GM12878 (cell line): Measurements from ENCODE around the gene PRPS1. TPM values are rescaled to one million over a fixed set of nuclear protein-coding genes. Genes with fewer than 3 reads are reported as not detected.

Experiments used
- ATAC-seq: fragments of 200-7000 bp; cut with Tn5 transposase; 3 replicates; pipeline ENCODE4 v1.9.1; 2020; ENCODE audit warnings: mild to moderate bottlenecking, moderate library complexity
- BruUV-seq: library from RNA; stranded (reverse); fragments of 400-500 nt; replicated peaks from 2 replicates; lab custom pipeline; 2021; lab: Mats Ljungman, UMichigan
- CTCF ChIA-PET: fragments of 300-600 bp; sonication (Branson Sonifier 250); formaldehyde crosslinking; extraction: SDS; loops from one replicate; lab custom pipeline; 2021; ENCODE audit warnings: inconsistent platforms; lab: Yijun Ruan, JAX
- POLR2A ChIA-PET: fragments of 350-600 bp; formaldehyde crosslinking; extraction: SDS; loops from one replicate; lab custom pipeline; 2021; ENCODE audit warnings: inconsistent platforms; lab: Charles Lee
- RAD21 ChIA-PET: fragments of 300-600 bp; sonication (Branson Sonifier 250); formaldehyde crosslinking; loops from one replicate; lab custom pipeline; 2023; ENCODE audit warnings: antibody characterized with exemption; ENCODE audit not compliant: unreplicated experiment; lab: Charles Lee
- SMC1A ChIA-PET: fragments of 300-600 bp; sonication (Branson Sonifier 250); formaldehyde crosslinking; loops from one replicate; lab custom pipeline; 2023; ENCODE audit not compliant: unreplicated experiment, uncharacterized antibody; lab: Charles Lee
- DNase-seq: peaks from one replicate; pipeline ENCODE4 v3.0.0-alpha.2; 2011; ENCODE audit warnings: low read depth, low spot score
- FAIRE-seq: peaks from 3 replicates; lab custom pipeline; 2011; peaks lifted over from hg19 to GRCh38; lab: Jason Lieb, UNC
- H2AFZ ChIP-seq: 2 replicates; pipeline ENCODE4 v1.6.0; 2011; ENCODE audit warnings: low read depth, low read length, control low read depth; ENCODE audit not compliant: control insufficient read depth
- H3K27ac ChIP-seq: 2 replicates; pipeline ENCODE4 v1.5.1; 2011; ENCODE audit warnings: control low read depth; ENCODE audit not compliant: control insufficient read depth, insufficient read depth
- H3K27me3 ChIP-seq, 2 experiments: replicated peaks in 1 of 2; 2 replicates each; pipeline versions ENCODE4 v1.6.0 to v1.6.1; 2011; ENCODE audit warnings: low read length in 1 of 2; ENCODE audit not compliant: control insufficient read depth in 2 of 2, insufficient read depth in 2 of 2
- H3K36me3 ChIP-seq, 2 experiments: 2 replicates each; pipeline ENCODE4 v1.5.1; 2011; ENCODE audit warnings: low read length in 1 of 2; ENCODE audit not compliant: control insufficient read depth in 2 of 2, insufficient read depth in 2 of 2
- H3K4me1 ChIP-seq: 2 replicates; pipeline ENCODE4 v1.6.1; 2011; ENCODE audit warnings: mild to moderate bottlenecking, low read length, moderate library complexity, mixed read lengths; ENCODE audit not compliant: control insufficient read depth, insufficient read depth
- H3K4me2 ChIP-seq: 2 replicates; pipeline ENCODE4 v1.6.0; 2011; ENCODE audit warnings: control low read depth; ENCODE audit not compliant: control insufficient read depth, insufficient read depth
- H3K4me3 ChIP-seq: fragments of 200-600 bp; sonication (generic); 2 replicates; pipeline ENCODE4 v1.5.1; 2016
- H3K79me2 ChIP-seq: 2 replicates; pipeline ENCODE4 v1.6.0; 2011; ENCODE audit warnings: low read length; ENCODE audit not compliant: control insufficient read depth, insufficient read depth
- H3K9ac ChIP-seq: 2 replicates; pipeline ENCODE4 v1.8.0; 2011; ENCODE audit warnings: low read length, control low read depth, mixed read lengths; ENCODE audit not compliant: control insufficient read depth, insufficient read depth
- H3K9me3 ChIP-seq: replicated peaks from 3 replicates; pipeline ENCODE4 v1.5.1; 2011; ENCODE audit warnings: mild to moderate bottlenecking, low read length; ENCODE audit not compliant: control insufficient read depth, insufficient read depth
- H4K20me1 ChIP-seq: 2 replicates; pipeline ENCODE4 v1.6.0; 2011; ENCODE audit not compliant: control insufficient read depth, insufficient read depth
- ATF3 ChIP-seq: IDR thresholded peaks from 2 replicates; pipeline ENCODE4 v1.6.1; 2011; ENCODE audit warnings: low read depth, mild to moderate bottlenecking, low read length, moderate library complexity, borderline replicate concordance; ENCODE audit errors: extremely low read depth
- BCL11A ChIP-seq: IDR thresholded peaks from 2 replicates; pipeline ENCODE4 v1.6.1; 2011; ENCODE audit warnings: low read depth, low read length
- CBX5 ChIP-seq: sonication (generic); IDR thresholded peaks from 2 replicates; pipeline ENCODE4 v1.6.1; 2016; ENCODE audit warnings: low read depth, moderate library complexity, mild to moderate bottlenecking, inconsistent platforms
- CEBPB ChIP-seq, 2 experiments: fragments of 150-350 bp in 1 of 2; IDR thresholded peaks; 2 replicates each; pipeline ENCODE4 v1.6.1; 2012 to 2014; ENCODE audit warnings: low read depth in 2 of 2, low read length in 2 of 2, borderline replicate concordance in 1 of 2, inconsistent platforms in 1 of 2
- CREM ChIP-seq: IDR thresholded peaks from 2 replicates; pipeline ENCODE4 v1.6.1; 2014; ENCODE audit warnings: antibody characterized with exemption, low read depth
- CTCF ChIP-seq, 3 experiments: IDR thresholded peaks in 2 of 3; conservative IDR thresholded peaks in 1 of 3; 2 replicates each; pipeline ENCODE4 v1.5.1; 2011; ENCODE audit warnings: low read depth in 3 of 3, low read length in 3 of 3, mild to moderate bottlenecking in 3 of 3, control low read depth in 2 of 3, moderate library complexity in 2 of 3, inconsistent platforms in 1 of 3, mixed read lengths in 1 of 3; ENCODE audit not compliant: control insufficient read depth in 2 of 3, insufficient read depth in 1 of 3; ENCODE audit errors: extremely low read depth in 1 of 3
- DPF2 ChIP-seq: fragments of 450-650 bp; IDR thresholded peaks from 2 replicates; pipeline ENCODE4 v1.6.1; 2017; ENCODE audit warnings: mild to moderate bottlenecking
- EP300 ChIP-seq, 2 experiments: fragments of 150-350 bp in 1 of 2; IDR thresholded peaks; 2 replicates each; pipeline ENCODE4 v1.6.1; 2011 to 2012; ENCODE audit warnings: low read depth in 2 of 2, low read length in 2 of 2, borderline replicate concordance in 1 of 2, improper control_type of control experiment in 1 of 2, inconsistent platforms in 1 of 2; ENCODE audit not compliant: control insufficient read depth in 1 of 2
- HSF1 ChIP-seq: fragments of 150-350 bp; IDR thresholded peaks from 2 replicates; pipeline ENCODE4 v1.6.1; 2014; ENCODE audit warnings: mild to moderate bottlenecking, low read depth, low read length
- IKZF2 ChIP-seq, 2 experiments: fragments of 450-650 bp; IDR thresholded peaks; 2 replicates each; pipeline ENCODE4 v1.6.1; 2017; ENCODE audit warnings: mild to moderate bottlenecking in 2 of 2, moderate library complexity in 2 of 2
- NKRF ChIP-seq: fragments of 450-650 bp; conservative IDR thresholded peaks from 2 replicates; pipeline ENCODE4 v1.6.1; 2017; ENCODE audit warnings: mild to moderate bottlenecking, moderate library complexity
- NR2C1 ChIP-seq: fragments of 450-650 bp; IDR thresholded peaks from 2 replicates; pipeline ENCODE4 v1.6.1; 2017; ENCODE audit warnings: antibody characterized with exemption, mild to moderate bottlenecking, moderate library complexity
- POLR2A ChIP-seq: IDR thresholded peaks from 2 replicates; pipeline ENCODE4 v1.6.1; 2011; ENCODE audit warnings: low read depth, mild to moderate bottlenecking, low read length
- SIX5 ChIP-seq: IDR thresholded peaks from 2 replicates; pipeline ENCODE4 v1.6.1; 2011; ENCODE audit warnings: mild to moderate bottlenecking, low read depth, low read length, moderate library complexity; ENCODE audit not compliant: severe bottlenecking
- SMAD1 ChIP-seq: fragments of 450-650 bp; IDR thresholded peaks from 2 replicates; pipeline ENCODE4 v1.6.1; 2018; ENCODE audit warnings: mild to moderate bottlenecking, low read depth; ENCODE audit not compliant: partially characterized antibody
- SREBF1 ChIP-seq: IDR thresholded peaks from 2 replicates; pipeline ENCODE4 v1.6.1; 2012; ENCODE audit warnings: mild to moderate bottlenecking, low read length
- TCF7 ChIP-seq: IDR thresholded peaks from 2 replicates; pipeline ENCODE4 v1.6.1; 2014; ENCODE audit warnings: antibody characterized with exemption, borderline replicate concordance
- WGBS: methylation state at CpG from one replicate; pipeline ENCODE4 v1.1.6; 2016; ENCODE audit warnings: low lambda C conversion rate; ENCODE audit not compliant: insufficient replicate concordance, insufficient coverage; ENCODE audit errors: missing lambda C conversion rate; 5-methylcytosine and 5-hydroxymethylcytosine counted together
- in situ Hi-C: fragments of 300-500 bp; cut with MboI; formaldehyde crosslinking; loops from 9 replicates; pipeline ENCODE4 v1.14.3; 2018; ENCODE audit warnings: mixed read lengths
- intact Hi-C: fragments of 100-400 bp; cut with micrococcal nuclease; formaldehyde crosslinking; loops from one replicate; pipeline ENCODE4 v1.14.2; 2022; ENCODE audit not compliant: unreplicated experiment
- polyA plus RNA-seq, 11 experiments: library from polyadenylated mRNA; depleted of rRNA in 4 of 11; unstranded in 6 of 11; stranded (reverse) in 5 of 11; fragments of >200 nt; fragmentation: Nextera tagmentation in 4 of 11; fragmentation: Illumina TruSeq in 1 of 11; extraction: Ambion mirVana in 4 of 11; extraction: Trizol in 1 of 11; gene quantifications; 1 replicate in 1 of 11; 2 replicates in 10 of 11; pipeline versions ENCODE4 v1.2.1 to v1.2.3, GENCODE V29; 2011 to 2016; ENCODE audit warnings: inconsistent platforms in 2 of 11, missing spikeins in 2 of 11, low read depth in 1 of 11
- total RNA-seq, 4 experiments: library from RNA; depleted of rRNA in 3 of 4; stranded (reverse); fragments of >200 nt in 3 of 4; fragmentation: Illumina TruSeq in 1 of 4; extraction: Trizol in 1 of 4; gene quantifications; 2 replicates each; pipeline versions ENCODE4 v1.2.1 to v1.2.3, GENCODE V29; 2013 to 2021

PRPS1 gene
- total and polyA plus RNA-seq, 10 of the 15 experiments (the other 5 are each of a cell fraction or from before 2014, with no cell fraction given): 26.5 to 86.5 (median 61.1) TPM

GRCh38 chrX:107601326-107601725, 27.0 kb upstream of the PRPS1 start (continued):
- TF ChIP-seq NR2C1 (no peak), POLR2A (no peak), NKRF (no peak), SMAD1 (no peak), DPF2 (no peak), IKZF2 (IDR thresholded peaks at IDR 0.05) (no peak), SIX5 (no peak), SREBF1 (no peak), HSF1 (no peak)
- TF ChIP-seq, all 136 proteins: peak for 0

- POLR2A ChIA-PET: no interaction called here
- CTCF ChIA-PET: no interaction called here
- no peaks in the 10 kb centered on the region for H3K4me1 ChIP-seq
- RAD21 ChIA-PET: no interaction called here
- H3K36me3 ChIP-seq: no peaks in the 10 kb centered on the region
- intact Hi-C loops (no loop called here), in situ Hi-C loops (no loop called here)
- H2AFZ ChIP-seq: no peak overlapping the region
- ATAC-seq (no peak), DNase-seq (no peak), FAIRE-seq (no peak)
- no peaks in the 10 kb centered on the region for H4K20me1 ChIP-seq
- no peak overlapping the region for H3K4me3 ChIP-seq
- 64% methylated on average over 13 of the region's 16 CpGs for WGBS
- no peaks in the 10 kb centered on the region; a peak in 1 of 4 replicates for H3K27me3 ChIP-seq
- H3K9ac ChIP-seq: no peak overlapping the region
- no peaks in the 10 kb centered on the region for H3K79me2 ChIP-seq
- BruUV-seq: no TSS peak
- H3K27ac ChIP-seq: no peak overlapping the region
- no peaks in the 10 kb centered on the region for H3K9me3 ChIP-seq
- no peak overlapping the region for H3K4me2 ChIP-seq
- SMC1A ChIA-PET: no interaction called here
- no peak for TF ChIP-seq SMAD1
- no peak for TF ChIP-seq SREBF1
- no peak for TF ChIP-seq ATF3
- TF ChIP-seq CBX5: no peak
- no peak for TF ChIP-seq CTCF (IDR thresholded peaks at IDR 0.05 in 2 of 3, conservative IDR thresholded peaks at IDR 0.05 in 1 of 3; ENCODE audit: control insufficient read depth in 2 of 3, extremely low read depth in 1 of 3, insufficient read depth in 1 of 3, low read depth in 3 of 3, low read length in 3 of 3)
- TF ChIP-seq TCF7: no peak
- TF ChIP-seq EP300 (IDR thresholded peaks at IDR 0.05; ENCODE audit: borderline replicate concordance in 1 of 2, control insufficient read depth in 1 of 2, low read depth in 2 of 2, low read length in 2 of 2): no peak
- TF ChIP-seq CREM: no peak
- TF ChIP-seq CEBPB (IDR thresholded peaks at IDR 0.05; ENCODE audit: borderline replicate concordance in 1 of 2, low read depth in 2 of 2, low read length in 2 of 2): no peak
- no peak for TF ChIP-seq BCL11A
Observed at GRCh38 chrX:107601759-107602158, 26.6 kb upstream of the PRPS1 start.
